Heart right ventricle (tissue), 16 donors: ENCODE measurements around the gene OSBPL3. TPM values are rescaled to one million over a fixed set of nuclear protein-coding genes. Genes with fewer than 3 reads are reported as not detected.

Experiments
- ATAC-seq, 8 donors: fragments of 200-7000 bp; cut with Tn5 transposase; one replicate each; pipeline ENCODE4 v1.9.1; 2020; ENCODE audit warnings: mild to moderate bottlenecking in 8 of 8, moderate library complexity in 8 of 8, moderate number of reproducible peaks in 1 of 8
- DNase-seq, 2 donors: peaks; one replicate each; pipeline ENCODE4 v3.0.0-alpha.2; 2020
- H3K27ac ChIP-seq, 10 donors: fragments of 200-600 bp; sonication (generic) in 2 of 10; one replicate each; pipeline versions ENCODE4 v1.5.0 to v1.8.0; 2020 to 2022; ENCODE audit warnings: mild to moderate bottlenecking in 3 of 10
- H3K27me3 ChIP-seq, 7 donors: fragments of 200-600 bp; one replicate each; pipeline ENCODE4 v1.8.0; 2021 to 2022; ENCODE audit warnings: mild to moderate bottlenecking in 2 of 7
- H3K36me3 ChIP-seq, 9 donors: fragments of 200-600 bp; sonication (generic) in 1 of 9; one replicate each; pipeline versions ENCODE4 v1.5.0 to v1.8.0; 2020 to 2022; ENCODE audit warnings: mild to moderate bottlenecking in 2 of 9
- H3K4me1 ChIP-seq, 9 donors: fragments of 200-600 bp; sonication (generic) in 1 of 9; one replicate each; pipeline versions ENCODE4 v1.5.0 to v1.8.0; 2020 to 2022; ENCODE audit warnings: mild to moderate bottlenecking in 4 of 9
- H3K4me3 ChIP-seq, 10 donors: fragments of 200-600 bp; sonication (generic) in 2 of 10; one replicate each; pipeline versions ENCODE4 v1.5.0 to v1.8.0; 2020 to 2022; ENCODE audit warnings: mild to moderate bottlenecking in 7 of 10, moderate library complexity in 2 of 10
- H3K9me3 ChIP-seq, 11 donors: fragments of 200-600 bp in 10 of 11; sonication (generic) in 2 of 11; one replicate each; pipeline versions ENCODE4 v1.5.0 to v1.8.0; 2013 to 2022; ENCODE audit warnings: mild to moderate bottlenecking in 2 of 11, control low read depth in 1 of 11, moderate library complexity in 1 of 11
- CTCF ChIP-seq, 9 donors: fragments of 200-600 bp; sonication (generic) in 2 of 9; IDR thresholded peaks; one replicate each; pipeline versions ENCODE4 v1.5.0 to v1.8.0; 2021 to 2022; ENCODE audit warnings: antibody characterized with exemption in 9 of 9, mild to moderate bottlenecking in 5 of 9, moderate library complexity in 1 of 9
- WGBS, 2 donors: extraction: QIAGEN DNeasy Blood & Tissue Kit; methylation state at CpG; one replicate each; pipeline ENCODE4 v1.1.7; 2013; ENCODE audit warnings: inconsistent platforms in 1 of 2; 5-methylcytosine and 5-hydroxymethylcytosine counted together
- intact Hi-C, 10 donors: fragments of 100-400 bp; cut with DNase I; formaldehyde crosslinking; loops; one replicate each; pipeline versions ENCODE4 v1.11.1 to v1.14.2; 2022
- polyA plus RNA-seq, 2 donors: library from polyadenylated mRNA; stranded (reverse); fragments of 200-250 nt; gene quantifications; one replicate each; pipeline ENCODE4 v1.2.3, GENCODE V29; 2013
- total RNA-seq, 10 donors: library from RNA; stranded (reverse); fragmentation: NEBNext Ultra II Directional in 3 of 10; extraction: Animal tissue kit (Norgen Biotek cat#: 25700) in 3 of 10; gene quantifications; one replicate each; pipeline versions ENCODE4 v1.2.1 to v1.2.4, GENCODE V29; 2021 to 2023
- donor health status: Arrhythmogenic right ventricular cardiomyopathy.
- donor health status: ischemic (EF 13 %, LVEDD 7.1; RV severe dilation, severe dysfunction).
- donor health status: healthy with polysubstance abuse.
- donor health status: DM: no; HTN: yes; CAD: no.
- donor health status: DM: no; HTN: no; CAD: no.
- donor health status: ischemic (EF 25% LVEDD 6.9; RV normal size, moderate dysfunction).
- donor health status: ischemic (EF 25% LVEDD 5.7; RV mildly dilated, moderate dysfunction).
- donor health status: healthy.
- donor health status: DM: yes; HTN: yes; CAD: no.
- donor health status: Ischemic cardiomyopathy.
- donor health status: ischemic (EF 35%, LVEDD 5.7; RV mildly dilated, moderate dysfunction).
- donor health status: nonischemic (EF 11% LVEDD 7.7; RV severe dilation, severe dysfunction).
- donor health status: DM: yes; HTN: yes; CAD: no.
- donor health status: PGD.
- donor health status: ischemic (EF 29% LVEDD 5.4; RV normal size, mild dysfunction).
- donor health status: nonischemic (EF 23%, LVEDD 6.1; RV moderate dilation, normal function).

OSBPL3 gene
- total and polyA plus RNA-seq, 12 donors, result 1.2 to 10.6 (median 3.5) TPM

DNA sequence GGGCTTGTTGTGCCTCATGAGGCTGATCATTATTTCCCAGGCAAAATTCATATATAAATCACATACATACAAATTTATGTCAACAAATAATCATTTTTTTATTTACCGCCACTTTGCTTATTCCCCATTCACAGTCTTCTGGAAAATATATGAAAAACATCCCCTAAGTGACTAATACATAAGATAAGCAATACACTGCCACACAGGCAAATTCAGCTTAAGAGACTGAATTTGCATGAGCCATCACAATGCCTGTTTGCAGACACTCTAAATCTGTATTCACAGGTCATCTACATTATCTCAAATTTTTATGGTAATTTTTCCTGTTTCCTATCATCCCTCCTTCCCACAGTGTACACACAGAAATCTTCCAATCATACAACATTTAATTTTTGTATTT lies 13.2 kb downstream of the OSBPL3 start:
- peaks cover 0 to 57% (median 0%) of the 10 kb centered on the region in 9 donors for H3K4me1 ChIP-seq
- intact Hi-C loops, result no loop called here
- no peak for TF ChIP-seq CTCF (IDR thresholded peaks at IDR 0.05)
- H3K9me3 ChIP-seq, result no peaks in the 10 kb centered on the region
- no peak overlapping the region for H3K27ac ChIP-seq
- H3K4me3 ChIP-seq, result no peak overlapping the region
- H3K27me3 ChIP-seq, result no peaks in the 10 kb centered on the region
- 93 to 97% methylated on average over 1 of the region's 1 CpG for WGBS, 2 donors
- DNase-seq (no peak), ATAC-seq (no peak)
- no peaks in the 10 kb centered on the region for H3K36me3 ChIP-seq

DNA sequence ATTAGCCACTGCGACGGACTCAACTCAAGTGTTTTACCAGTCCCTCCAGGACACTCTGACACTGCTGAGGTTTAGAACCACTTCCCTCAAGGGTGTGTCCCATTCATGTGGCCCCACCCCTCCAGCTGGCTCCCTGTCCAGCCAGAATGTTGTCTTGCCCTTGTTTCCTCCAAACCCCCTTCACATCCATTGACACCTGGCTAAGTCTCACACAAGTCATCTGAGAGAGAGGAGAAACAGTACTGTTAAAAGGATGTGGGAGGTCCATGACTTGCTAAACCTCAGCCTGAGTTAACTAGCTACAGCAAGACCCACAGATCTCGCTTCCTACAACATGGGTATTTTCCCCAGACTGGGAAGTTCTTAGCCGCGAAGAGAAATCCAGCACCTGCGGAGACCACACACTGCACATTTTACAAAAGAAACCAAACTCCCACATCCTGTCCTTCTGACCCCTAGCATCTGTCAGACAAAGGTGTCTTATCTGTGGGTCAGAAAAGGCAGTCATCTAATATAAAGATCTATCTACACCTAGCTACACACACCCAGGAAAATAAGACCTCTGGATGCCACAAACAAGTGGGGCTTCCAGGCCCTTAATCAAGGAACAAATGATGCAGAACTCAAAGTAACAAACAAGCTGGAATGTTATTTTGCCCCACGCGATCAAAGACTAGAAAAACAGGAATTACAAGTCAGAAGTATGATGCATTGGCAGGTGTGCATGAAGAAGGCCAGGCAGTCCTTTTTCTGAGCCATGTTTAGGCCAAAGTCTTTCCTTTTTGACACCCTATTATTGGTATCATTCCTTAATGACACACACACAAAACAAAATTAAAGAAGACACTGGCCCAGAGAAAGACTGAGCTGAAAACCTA lies 13.9 kb downstream of the OSBPL3 start:
- H3K4me3 ChIP-seq, result no peak overlapping the region
- DNase-seq (no peak), ATAC-seq (peak in 2 of 8 donors; percentile 41)
- intact Hi-C loops, result no loop called here
- no peaks in the 10 kb centered on the region for H3K27me3 ChIP-seq
- H3K36me3 ChIP-seq, result no peaks in the 10 kb centered on the region
- 62 to 72% methylated on average over 8 of the region's 8 CpGs for WGBS, 2 donors
- H3K4me1 ChIP-seq, result peaks cover 0 to 50% (median 0%) of the 10 kb centered on the region in 9 donors
- no peak for TF ChIP-seq CTCF (IDR thresholded peaks at IDR 0.05)
- no peaks in the 10 kb centered on the region for H3K9me3 ChIP-seq
- peak overlapping the region in 1 of 10 donors; percentile 15 for H3K27ac ChIP-seq

DNA sequence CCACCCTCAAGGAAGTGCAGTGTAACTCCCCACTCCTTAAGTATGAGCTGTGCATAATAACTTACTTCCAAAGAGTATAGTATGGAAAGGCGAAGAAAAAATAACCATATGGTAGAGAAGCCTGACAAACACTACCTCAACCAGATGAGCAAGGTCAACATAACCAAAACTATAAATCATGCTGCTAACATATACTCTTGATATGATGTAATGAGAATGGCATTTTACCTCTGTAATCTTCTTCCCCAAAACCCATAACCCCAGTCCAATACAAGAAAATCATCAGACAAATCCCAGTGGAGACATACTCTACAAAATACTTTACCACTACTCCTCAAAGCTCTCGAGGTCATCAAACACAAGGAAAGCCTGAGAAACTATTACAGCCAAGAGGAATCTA lies 15.8 kb downstream of the OSBPL3 start:
- ATAC-seq (no peak), DNase-seq (no peak)
- H3K27ac ChIP-seq, result no peak overlapping the region
- no peaks in the 10 kb centered on the region for H3K36me3 ChIP-seq
- H3K9me3 ChIP-seq, result no peaks in the 10 kb centered on the region
- no peak overlapping the region for H3K4me3 ChIP-seq
- intact Hi-C loops, result no loop called here
- no peaks in the 10 kb centered on the region for H3K27me3 ChIP-seq
- no peak for TF ChIP-seq CTCF (IDR thresholded peaks at IDR 0.05)
- H3K4me1 ChIP-seq, result peaks cover 0 to 47% (median 0%) of the 10 kb centered on the region in 9 donors
- 80 to 85% methylated on average over 2 of the region's 2 CpGs for WGBS, 2 donors

- peak in 7 of 8 donors; percentile 58 to 86 (median 81) for ATAC-seq
- H3K36me3 ChIP-seq, result no peaks in the 10 kb centered on the region
Observed at GRCh38 chr7:24963218-24963617, 16.8 kb downstream of the OSBPL3 start.

More at GRCh38 chr7:24963218-24963617, 16.8 kb downstream of the OSBPL3 start:
- Histone ChIP-seq H3K4me3 (no peak overlapping the region), H3K4me1 (peaks cover 0 to 47% (median 0%) of the 10 kb centered on the region in 9 donors), H3K9me3 (no peaks in the 10 kb centered on the region), H3K27ac (peak overlapping the region in 1 of 10 donors; percentile 69), H3K27me3 (no peaks in the 10 kb centered on the region)
- intact Hi-C loops, result loop anchor here in 1 of 10 donors (1.0 kb wide), 1 partner anchor 8 kb away; no protein-coding TSS in a partner anchor
- DNase-seq, result peak; percentile 17 to 47
- TF ChIP-seq CTCF (IDR thresholded peaks at IDR 0.05), result no peak
- 88 to 92% methylated on average over 2 of the region's 2 CpGs for WGBS, 2 donors
